HG03558 (cell line): ENCODE measurements around the gene RREB1.

ENCODE experiments used
- ATAC-seq: cut with Tn5 transposase; IDR thresholded peaks from one replicate; pipeline ENCODE4 v1.9.1; 2021; ENCODE audit warnings: moderate number of reproducible peaks; ENCODE audit not compliant: unreplicated experiment; ENCODE audit errors: extremely low read depth

The RREB1 gene

DNA sequence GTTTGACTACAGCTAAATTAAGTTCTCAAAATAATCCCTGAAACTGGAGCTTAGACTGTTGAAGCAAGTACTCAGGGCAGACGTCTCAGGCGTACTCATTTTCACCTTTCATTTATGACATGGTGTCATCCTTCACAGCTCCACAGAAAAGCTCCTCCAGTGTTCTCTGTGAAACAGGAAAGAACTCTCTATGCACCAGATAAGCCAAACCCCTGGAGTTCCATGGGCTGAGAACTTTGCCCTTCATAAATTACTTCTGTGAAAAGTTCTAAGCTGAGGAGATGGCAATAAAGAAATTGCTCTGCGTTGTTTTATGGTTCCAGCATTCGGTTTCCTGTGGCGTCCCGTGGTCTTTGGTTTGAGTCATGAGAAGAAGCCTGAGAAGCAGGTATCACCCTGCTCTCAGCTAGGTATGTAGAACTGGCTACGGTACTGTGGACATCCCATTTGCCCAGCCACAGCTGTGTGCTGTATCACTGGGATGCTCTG, 20.2 kb upstream of the RREB1 start:
- ATAC-seq = no peak

DNA sequence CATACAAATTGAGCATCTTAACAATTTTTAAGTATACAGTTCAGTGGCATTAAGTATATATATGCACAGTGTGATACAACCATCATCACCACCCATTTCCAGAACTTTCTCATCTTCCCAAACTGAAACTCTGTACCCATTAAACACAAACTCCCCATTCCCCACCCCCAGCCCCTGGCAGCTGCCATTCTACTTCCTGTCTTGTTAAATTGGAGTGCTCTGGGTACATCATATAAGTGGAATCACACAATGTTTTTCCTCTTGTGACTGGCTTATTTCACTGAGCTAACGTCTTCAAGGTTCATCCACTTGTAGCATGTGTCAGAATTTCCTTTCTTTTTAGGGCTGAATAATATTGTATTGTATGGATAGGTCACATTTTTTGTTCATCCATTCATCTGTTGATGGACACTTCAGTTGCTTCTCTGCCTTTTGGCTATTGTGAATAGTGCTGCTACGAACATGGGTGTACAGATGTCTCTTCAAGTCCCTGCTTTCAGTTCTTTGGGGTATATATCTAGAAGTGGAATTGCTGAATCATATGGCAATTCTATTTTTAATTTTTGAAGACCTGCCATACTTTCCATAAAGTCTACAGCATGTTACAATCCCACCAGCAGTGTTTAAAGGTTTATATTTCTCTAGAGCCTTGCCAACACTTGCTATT, 19.6 kb upstream of the RREB1 start:
- ATAC-seq = no peak

DNA sequence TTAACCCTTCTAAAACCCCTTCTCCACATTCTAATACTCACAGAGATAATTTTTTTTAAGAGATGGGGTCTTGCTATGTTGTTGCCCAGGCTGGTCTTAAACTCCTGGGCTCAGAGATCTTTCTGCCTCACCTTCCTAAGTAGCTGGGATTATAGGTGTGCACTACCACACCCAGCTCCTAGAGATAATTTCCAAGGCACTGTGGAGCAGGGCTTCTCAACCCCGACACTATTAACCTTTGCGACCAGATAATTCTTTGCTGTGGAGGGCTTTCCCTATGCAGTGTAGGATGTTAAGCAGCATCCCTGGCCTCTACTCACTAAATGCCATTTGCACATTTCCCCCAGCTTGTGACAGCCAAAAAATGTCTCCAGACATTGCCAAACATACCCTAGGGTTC, 8.8 kb upstream of the RREB1 start:
- ATAC-seq = no peak

DNA sequence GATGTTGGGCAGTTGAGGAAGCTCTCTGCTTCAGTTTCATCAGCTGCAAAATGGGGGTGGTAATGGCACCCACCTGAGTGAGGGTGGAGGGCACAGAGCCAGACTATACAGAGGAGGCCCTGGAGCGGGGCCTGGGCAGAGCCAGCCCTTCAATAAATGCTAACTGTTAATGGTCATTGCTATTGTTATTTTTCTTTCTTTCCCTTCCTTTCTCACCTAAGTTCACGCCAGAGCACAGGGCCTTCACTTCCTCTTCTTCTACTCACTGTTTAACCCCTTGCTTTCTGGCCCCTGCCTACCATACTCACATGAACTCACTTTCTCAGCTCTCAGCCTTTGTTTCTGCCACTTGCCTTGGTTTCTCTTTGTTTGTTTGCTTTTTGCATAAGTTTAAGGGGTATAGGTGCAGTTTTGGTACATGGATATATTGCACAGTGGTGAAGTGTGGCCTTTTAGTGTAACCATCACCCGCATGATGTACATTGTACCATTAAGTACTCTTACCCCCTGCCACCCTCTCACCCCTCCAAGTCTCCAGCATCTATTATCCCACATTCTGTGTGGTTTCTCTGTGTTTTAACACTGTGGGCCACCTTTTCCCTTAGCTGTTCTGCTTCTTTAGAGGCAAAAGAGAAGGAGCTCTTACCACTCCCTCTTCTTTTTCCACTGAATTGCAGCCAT, 7.5 kb upstream of the RREB1 start:
- ATAC-seq = no peak

DNA sequence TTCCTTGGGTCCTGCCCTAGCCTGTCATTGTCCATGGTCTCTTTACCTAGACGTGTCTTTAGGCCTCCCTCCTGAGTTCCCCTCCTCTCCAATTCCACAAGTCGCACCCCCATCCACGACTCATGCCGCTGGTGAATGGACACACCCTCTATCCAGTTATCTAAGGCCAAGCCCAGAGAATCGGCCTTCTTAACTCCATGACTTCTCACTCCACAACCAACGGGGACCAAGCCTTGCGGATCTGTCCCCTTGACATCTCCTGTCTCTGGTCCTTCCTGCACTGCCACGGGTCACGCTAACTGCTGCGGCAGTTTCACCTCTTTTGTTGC, 7.0 kb upstream of the RREB1 start:
- no peak for ATAC-seq

DNA sequence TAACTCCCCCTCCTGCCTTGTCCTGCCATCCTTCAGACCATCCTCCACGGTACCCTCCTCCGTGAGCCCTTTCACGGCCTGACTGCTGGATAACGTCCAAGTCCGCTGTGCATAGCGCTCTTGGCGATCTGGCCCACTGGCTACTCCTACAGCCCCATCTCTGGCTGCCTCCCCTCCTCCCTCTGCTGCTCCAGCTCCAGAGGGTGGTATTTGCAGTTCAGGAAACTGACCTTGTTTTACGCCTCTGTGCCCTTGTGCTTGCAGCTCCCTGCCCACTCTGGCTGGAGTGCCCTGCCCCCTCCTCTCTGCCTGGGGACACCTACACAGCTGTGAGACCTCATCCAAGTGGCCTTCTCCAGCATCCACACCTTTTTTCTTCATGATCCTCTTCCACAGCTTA, 6.5 kb upstream of the RREB1 start:
- ATAC-seq = no peak

DNA sequence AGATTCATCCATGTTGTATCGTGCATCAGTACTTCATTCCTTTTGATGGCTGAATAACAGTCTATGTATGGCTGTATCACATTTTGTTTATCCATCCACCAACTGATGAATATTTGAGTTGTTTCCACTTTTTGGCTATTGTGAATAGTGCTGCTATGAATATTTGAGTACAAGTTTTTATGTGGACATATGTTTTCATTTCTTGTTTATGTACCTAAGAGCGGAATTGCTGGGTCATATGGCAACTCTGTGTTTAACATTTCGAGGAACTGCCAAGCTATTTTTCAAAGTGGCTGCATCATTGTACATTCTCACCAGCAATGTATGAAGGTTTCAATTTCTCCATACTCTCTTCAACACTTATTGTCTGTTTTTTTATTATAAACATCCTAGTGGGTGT, 3.0 kb upstream of the RREB1 start:
- no peak for ATAC-seq

DNA sequence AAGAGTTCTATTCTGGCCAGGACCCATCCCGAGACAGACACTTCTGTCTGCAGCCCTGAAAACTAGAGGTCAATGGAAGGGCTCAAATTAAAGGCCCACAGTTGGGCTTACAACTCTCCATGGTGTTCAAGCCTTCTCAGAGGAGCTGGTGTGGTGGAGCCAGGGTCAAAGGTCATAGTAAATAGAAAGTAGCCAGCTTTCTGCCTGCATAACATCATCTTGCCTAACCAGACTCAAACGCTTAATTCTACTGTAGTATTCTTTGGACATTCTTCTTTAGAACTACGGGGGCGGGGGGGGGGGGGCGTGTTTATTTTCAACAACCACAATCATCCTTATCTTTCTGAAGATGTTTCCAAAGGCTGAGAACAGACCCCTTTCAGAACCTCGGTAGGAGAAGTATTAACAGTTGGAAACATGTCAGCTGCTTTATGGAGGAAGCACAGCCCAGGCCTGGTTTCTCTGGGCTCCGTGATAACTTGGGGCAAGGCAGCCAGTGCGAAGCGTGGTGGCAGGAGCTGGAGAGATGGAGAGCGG, 1.5 kb upstream of the RREB1 start:
- no peak for ATAC-seq

DNA sequence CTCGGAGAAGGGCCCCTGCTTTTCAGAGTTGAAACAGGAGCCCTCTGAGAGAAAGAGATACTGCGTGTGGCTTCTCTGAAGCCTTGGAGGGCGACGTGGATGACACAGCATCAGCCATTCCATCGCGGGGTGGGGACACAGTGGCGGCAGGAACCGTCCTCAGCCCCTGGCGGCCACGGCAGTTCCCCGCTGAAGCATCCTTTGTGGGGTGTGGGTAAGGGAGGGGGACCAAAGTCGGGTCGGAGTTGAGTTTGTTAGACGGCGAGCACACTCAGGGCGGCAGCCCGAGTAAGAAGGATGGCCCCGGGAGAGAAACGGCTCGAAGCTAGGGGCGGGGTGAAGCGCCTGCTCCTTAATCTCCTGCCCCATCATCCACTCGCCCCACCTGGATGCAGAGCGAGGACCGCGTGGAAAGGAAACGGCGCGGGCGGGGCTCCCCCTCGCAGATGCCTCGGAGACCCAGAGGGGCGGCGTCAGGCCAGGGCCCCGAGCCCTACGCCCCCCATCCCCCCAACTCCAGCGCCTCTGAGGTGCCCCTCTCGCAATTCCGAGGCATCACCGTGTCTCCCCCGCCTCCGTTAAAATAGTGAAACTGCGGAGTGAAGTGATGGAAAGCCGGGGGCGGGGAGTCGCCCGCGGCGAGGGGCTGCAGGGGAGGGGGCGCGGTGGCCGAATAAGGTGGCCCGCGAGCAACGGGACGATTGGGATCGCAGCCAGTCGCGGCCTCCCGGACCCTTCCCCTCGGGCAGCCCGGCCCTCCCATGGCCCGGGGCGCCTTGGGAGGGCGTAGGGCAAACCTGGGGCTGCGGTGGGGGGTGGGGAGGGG, 796 bp upstream of the RREB1 start:
- no peak for ATAC-seq

DNA sequence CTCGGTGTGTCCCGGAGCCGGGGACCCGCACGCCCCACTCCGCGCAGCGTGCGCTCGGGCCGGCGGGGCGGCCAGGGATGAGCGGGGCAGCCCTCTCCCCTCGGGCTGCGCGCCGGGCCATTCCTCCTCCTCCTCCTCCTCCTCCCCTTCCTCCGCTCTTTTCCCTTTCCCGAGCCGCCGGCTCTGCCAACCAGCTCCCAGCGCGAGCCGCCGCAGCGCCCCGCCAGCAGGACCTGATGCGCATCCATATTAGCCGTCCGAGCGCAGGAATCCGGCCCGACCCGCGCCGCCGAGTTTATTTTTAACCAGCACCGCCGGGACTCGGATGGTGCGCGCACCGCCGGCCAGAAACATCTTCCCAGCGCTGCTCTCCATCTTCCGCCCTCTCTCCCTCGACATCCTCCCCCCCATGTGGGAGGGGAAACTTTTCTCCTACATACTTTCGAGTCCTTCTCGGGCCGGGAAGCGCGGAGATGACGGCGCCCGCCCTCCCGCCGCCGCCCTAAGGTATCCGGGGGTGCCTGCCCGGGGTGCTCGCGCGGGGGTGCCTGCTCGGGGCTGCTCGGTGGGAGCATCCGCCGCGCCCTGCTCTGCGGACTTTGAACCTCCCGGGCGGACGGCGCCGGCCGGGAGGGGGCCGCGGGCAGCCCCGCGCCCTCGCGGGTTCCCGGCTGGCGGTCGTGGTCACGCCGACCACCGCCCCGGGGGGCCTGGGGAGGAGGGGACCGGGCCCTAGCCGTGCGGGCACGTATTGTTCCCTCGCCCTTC, 619 bp downstream of the RREB1 start:
- ATAC-seq = no peak

DNA sequence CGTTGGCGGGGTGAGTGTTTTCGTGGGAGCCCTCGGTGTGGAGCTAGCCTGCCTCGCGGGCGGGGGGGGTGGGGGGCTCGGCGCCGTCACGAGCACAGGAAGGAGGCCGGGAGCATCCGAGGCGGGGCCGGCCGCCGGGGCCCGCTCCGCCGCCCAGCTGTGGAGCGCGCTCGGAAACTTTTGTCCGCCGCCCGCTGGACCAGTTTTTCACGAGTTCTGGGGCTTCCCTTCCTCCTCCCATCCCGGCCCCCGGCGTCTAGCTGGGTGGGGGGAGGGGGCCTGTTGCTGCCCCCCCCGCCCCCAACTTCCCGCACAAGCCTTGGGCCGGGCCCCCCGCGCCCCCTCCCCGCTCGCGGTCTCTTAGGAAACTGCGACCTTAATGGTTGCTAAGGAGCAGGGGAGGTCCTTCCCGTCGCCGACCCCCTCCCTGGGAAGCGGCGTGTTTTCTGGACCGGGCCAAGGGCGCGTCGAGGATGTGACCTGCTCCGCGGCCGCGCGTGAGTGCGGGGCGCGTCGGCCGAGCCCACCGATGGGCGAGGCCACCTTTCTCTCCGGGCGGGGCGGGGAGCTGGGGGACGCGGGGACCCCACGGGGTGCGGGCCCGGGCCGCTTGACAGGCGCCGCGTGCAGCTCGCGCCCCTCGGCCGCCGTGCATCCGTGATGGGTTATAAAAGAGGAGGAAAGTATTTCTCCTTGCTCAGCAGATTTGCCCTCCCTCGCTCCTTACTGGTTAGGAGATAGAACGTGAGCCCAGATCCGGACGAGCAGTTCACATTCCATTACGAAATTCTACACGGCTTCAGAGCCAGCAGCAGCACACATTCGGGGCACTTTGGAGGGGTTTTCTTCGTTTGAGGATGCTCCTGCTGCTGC, 1.4 kb downstream of the RREB1 start:
- ATAC-seq = no peak

DNA sequence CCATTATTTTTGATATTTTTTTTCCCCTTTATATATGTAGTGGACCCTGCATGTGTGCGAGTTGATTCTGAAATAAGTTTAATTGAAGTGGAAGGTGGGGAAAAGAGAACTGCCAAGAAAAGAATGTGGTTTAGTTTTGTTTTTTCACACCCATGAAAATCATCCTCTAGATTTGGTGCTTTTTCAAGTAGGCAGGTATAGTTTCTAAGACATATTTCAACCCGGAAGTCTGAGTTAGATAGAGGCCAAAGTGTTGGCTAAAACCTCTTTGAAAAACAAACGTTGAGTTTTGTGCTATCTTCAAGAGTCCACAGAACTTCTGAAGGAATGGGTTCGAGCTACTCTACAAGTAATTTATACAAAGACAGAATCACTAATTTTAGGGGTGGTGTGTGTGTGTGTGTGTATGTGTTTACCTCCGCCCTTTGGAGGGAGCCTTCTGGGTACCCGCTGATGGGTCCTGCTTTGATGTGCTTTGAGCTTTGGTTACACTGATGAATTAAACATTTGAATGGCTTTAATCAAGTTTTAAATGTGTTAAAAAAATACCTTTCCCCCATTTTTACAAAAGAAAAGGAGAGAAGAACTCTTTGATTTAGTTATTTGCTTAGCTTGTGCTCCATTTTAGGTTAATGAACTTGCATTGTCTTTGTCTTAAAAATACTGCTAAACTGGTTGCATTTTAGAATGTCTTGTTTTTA, 2.5 kb downstream of the RREB1 start:
- no peak for ATAC-seq

DNA sequence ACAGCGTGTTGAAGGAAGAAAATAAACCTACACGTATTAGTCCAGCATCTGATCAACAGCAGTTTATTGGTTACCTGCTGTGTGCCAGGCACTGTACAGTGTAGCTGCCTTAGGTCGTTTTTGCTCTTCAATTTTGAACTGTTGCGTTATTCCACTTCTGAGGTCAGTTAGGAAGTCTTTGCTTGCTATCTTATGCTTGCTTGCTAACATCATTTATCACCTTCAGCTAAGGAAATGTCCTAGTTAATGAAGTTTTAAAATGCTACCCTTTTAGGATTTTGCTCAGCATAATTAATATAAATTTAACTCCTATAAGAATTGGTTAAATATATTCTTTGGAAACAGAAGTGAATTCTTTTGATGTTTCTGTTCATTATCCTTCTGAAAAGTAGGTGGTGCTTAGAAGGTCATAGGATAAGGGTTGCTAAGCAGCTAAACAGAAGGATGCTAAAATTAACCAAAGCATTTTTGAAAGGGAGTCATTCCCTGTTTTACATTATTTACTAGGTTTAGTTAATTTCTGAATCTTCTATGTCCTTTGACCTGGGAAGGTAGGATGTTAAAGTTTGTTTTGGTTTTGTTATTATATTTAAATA, 3.4 kb downstream of the RREB1 start:
- ATAC-seq = no peak

DNA sequence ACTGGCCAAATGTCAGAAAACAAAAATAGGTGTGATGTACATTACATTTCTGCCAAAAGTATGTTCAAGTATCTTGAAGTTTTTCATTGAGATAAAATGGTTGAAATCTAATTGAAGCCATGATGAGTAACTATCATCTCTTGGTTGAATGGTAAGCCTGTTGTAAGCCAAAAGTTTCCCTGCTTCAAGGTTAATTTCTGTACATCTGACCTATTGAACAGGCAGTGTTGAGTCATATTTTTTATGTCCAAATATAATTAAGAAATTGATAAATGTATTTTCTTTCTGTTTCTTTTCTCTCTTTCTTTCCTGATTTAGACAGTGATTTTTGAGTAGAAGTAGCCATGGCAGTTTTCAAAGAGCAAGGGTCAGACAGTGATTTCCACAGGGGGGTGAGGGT, 4.4 kb downstream of the RREB1 start:
- ATAC-seq = no peak

DNA sequence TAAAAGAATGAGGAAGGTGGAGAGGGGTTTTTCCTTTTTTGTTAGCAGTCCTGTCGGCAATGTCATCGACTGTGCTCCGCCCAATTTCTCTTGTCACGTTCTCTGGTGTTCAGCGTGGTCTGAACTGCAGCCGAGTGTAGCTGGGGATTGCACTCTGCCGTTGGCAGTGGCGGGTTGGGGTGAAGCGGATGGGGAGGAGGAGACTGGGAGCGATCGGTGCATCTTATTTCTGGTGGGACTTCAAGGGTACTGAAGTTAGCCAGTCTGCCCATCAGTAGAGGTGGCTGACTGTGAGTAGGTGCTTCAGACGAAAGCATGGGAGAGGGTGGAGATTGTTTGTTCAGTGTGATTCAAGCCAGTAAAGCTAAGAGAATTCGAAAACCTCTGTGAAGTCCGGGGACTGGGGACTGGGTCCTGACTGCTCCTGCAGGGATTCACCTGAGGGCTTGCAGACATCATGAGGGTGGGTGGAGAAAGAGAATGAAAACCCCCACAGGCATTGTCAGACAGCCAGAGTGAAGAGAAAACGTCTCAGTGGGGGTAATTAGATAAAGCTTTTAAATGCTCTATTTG, 5.1 kb downstream of the RREB1 start:
- peak; percentile 37 for ATAC-seq

DNA sequence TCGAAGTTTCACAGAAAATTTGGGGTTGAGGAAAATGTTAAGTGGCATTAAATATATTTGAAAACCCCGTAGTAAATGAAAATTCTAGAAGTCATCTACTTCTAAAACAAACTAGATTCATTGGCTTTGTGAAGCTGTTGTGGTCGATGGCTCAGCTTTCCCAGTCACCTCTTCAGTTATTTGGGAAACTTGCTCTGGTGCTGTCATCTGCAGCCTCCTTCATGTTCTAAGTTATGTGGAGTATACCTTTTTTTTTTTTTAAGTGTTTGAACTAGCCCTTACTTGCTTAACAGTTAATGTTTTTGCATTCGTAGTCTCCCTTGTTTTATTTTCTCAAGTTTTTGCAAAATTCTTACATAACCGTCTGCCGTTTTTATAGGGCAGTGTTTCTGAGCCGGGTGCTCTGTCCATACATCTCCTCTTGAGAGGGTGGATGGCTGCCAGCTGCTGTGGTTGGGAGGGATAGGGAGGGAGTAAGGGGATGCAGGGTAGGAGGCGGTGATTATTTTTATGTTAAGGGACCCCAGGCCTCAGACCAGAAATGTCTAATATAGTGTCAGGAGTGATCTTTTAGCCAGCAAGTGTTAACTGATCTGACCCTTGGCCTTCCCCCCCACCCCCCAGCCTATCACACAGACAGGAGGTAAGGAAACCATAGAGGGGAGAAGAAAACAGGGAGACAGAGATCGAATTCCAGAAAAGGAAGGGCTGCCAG, 7.1 kb downstream of the RREB1 start:
- ATAC-seq = no peak

DNA sequence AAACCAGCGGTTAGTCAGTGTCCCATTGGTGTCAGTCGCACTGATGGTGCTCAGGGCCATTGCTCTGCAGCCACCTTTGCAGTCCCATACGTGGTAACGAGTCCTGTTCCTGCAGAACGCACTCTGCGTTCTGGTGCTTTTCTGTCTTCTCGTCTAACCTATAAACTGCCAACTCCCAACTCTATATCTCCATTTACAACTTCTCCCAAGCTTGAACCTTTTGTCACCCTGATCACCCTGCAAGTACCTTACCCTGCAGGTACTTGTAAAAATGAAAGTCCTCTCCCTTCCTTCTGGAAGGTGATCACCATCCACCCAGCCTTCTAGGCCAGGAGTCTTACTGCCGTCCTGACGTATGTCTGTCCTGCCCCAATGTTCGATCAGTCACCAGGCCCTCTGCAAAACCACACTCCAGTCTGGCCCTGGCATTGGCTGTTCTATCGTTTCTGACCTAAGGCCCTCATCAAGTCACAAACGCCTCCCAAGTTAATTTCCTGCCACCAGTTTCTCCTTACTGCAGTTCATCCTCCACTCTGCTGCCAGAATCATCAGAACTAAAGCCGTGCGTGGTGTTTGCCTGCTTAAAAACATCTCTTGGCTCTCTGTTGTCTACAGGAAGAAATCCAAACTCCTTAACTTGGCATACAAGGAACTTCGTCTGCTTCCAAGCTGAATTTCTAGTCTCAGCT, 7.9 kb downstream of the RREB1 start:
- no peak for ATAC-seq
